Measurements from ENCODE around the gene RFNG.

RFNG gene, protein sequence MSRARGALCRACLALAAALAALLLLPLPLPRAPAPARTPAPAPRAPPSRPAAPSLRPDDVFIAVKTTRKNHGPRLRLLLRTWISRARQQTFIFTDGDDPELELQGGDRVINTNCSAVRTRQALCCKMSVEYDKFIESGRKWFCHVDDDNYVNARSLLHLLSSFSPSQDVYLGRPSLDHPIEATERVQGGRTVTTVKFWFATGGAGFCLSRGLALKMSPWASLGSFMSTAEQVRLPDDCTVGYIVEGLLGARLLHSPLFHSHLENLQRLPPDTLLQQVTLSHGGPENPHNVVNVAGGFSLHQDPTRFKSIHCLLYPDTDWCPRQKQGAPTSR

DNA sequence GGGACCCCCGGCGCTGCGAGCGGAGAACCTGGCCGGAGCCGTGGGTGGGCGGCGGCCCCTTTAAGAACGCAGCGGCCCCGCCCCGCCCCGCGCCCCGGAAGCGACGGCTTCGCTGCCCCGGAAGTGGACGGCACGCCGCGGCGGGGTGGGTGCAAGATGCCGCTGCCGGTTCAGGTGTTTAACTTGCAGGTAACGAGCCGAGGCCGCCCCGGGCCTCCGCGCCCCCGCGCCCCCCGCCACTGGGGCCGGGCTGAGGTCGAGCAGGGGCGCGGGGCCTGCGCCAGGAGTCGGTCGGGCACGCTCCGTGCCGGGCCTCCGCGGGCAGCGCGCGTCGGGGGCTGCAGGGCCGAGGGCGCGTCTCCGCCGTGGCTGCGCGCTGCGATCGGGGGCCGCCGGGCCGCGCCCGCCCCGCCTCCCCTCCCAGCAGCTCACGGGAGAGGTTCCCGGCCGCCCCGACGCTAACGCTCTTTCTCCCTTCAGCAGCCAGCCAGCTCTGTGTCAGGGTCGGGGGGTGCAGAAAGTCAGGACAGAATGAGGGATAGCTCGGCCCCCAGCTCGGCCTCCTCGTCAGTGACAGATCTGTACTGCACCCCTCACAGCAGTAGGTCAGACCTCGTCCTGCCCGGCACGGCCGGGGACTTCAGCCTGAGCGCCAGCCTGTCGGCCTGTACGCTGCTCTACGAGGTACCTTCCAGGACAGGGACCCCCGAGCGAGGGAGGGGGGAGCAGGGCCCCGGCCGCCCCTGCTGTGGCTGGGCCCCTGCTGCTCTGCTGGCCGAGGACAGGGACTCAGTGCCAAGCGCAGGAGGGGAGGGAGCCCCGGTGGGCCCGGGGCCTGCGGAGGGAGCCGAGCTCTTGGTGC is at the start of gene RFNG, which contains the start of gene GPS1:
Gene RFNG, minus strand, starts transcription at position 36 of the 862 bp plus-strand sequence. CDS start 45 bp downstream, outside the sequence.
Gene GPS1, plus strand, starts transcription at position 123 of the 862 bp plus-strand sequence. Its CDS starts 34 bp downstream, at position 157.
- DNase-seq (ENCODE audit: low read depth in 4 of 4, low spot score in 1 of 4) = peak; percentile 67 to 84 (median 80)

DNA sequence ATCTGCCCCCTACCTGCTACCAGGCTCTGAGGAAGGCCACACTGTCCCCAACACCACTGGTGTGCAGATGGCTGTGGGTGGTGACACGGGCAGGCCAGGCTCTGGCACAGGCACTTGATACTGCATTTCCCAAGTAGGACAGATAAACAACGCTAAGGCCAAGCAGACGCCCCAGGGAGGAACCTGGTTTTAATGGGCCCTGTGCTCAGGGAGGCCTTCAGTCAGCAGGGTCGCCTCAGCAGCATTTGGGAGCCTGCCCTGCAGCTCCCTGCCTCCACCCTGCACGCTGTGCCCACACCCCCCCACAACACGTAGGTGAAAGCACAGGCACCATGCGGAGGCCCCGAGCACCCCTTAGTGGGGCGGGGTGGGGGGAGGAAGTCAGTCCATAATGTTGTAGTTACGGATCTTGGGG is 49.7 kb upstream of the RFNG start:
- no peak for DNase-seq (ENCODE audit: low read depth in 4 of 4, low spot score in 1 of 4)

DNA sequence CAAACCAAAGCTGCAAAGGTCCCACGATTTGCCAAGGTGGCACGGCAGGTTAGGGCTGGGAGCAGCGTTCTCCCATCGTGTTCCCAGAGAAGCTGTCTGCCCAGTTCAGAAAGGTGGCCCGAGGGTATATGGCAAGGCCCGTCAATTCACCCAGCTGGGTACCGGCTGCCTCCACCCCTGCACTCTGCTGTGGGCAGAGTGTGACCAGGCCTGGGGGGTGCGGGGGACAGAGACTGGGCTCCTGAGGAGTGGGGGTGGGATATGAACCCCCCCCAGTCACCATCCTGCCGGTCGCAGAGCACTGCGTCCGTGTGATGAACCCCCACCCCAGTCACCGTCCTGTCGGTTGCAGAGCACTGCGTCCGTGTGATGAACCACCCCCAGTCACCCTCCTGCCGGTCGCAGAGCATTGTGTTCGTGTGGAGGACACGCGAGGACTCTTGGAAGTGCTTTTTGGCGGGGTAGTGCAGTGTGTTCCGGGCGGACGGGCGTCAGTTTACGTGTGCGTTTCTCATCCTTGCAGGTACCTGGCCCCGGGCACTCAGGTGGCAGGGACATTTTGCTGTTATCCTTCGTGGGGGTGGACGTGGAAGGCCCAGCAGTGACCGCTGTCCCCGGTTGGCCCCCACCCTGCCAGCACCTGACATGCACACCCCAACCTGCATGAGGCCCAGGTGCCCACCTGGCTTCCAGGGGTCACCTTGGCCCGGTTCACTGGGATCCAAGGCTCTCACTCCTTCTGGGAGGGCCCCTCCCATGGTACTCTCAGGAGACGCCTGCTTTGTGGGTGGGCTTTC is 49.1 kb upstream of the RFNG start:
- no peak for DNase-seq (ENCODE audit: low read depth in 4 of 4, low spot score in 1 of 4)

DNA sequence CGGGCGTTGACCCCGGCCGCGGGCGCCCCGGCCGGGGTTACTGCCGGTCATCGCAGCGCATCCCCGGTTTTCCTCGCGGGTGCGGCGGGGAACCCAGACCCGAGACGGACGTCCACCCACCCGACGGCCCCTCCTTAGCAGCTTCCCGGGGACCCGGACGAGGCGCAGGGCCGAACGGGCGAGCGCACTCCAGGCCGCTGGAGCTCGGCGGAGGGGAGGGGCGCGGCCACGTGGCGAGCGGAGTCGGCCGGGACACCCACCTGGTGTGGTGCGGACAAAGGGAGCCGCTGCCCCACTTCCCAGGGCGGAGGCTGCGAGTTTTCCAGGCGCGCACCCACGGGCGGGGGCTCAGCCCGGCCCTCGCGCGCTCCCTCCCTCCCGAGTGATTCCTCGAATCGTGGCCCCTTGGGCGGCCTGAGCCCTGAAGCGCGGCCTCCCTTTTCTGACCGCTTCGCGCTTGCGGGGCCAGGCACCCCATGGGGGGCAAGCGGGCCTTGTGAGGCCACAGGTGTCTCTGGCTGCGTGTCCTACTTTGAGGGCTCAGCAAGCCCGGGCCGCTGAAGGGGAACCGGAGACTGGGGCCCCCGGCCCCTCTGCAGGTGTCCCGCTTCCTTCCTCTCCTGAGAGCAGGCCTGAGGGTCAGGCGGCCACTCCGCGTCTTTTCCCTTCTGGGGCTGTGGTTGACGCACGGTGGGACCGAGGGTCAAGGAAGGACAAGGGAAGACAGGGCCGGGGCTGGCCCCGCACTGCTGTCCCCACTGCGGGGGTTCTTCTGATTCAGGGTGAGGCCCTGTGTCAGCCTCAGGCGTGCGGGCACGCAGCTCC is 47.5 kb upstream of the RFNG start:
- no peak for DNase-seq (ENCODE audit: low read depth in 4 of 4, low spot score in 1 of 4)

DNA sequence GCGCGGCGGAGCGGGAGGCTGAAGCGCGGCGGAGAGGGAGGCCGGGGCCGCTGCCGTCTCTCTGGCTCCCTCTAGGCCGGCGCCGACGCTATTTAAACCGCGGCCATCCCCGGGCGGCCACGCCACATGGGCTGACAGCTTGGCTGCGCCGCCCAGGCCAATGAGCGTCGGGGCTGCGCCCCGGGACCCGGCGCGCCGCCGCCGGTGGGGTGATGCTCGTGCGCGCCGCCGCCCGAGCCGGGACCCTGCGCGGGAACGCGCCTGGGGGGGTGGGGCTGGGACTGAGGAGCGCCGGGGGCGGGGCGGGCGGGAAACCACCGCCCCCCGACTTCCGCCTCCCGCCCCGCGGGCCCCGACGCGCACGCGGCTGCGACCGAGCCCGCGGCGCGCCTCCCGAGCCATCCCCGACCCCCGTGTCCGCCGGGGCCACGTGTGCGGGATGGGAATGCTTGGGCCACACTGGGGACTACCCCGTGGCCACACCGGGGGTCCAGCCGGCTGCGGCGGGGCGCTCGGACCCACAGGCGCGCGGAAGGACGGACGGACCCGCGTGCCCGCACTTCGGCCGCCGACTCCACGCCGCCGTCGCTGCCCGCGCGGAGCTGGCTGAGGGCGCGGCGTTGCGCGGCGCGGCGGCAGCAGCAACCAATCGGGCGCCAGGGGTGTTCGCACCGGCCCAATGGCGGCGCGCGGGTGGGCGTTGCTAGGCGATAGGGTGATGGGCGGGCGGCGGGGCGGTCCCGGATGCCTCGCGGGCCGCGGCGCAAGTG is 46.7 kb upstream of the RFNG start, which contains the start of gene FASN:
Gene FASN, minus strand, starts transcription at position 68 of the 770 bp plus-strand sequence. CDS start 1,791 bp downstream, outside the sequence.
- peak; percentile 82 to 95 (median 90) for DNase-seq (ENCODE audit: low read depth in 4 of 4, low spot score in 1 of 4)

DNA sequence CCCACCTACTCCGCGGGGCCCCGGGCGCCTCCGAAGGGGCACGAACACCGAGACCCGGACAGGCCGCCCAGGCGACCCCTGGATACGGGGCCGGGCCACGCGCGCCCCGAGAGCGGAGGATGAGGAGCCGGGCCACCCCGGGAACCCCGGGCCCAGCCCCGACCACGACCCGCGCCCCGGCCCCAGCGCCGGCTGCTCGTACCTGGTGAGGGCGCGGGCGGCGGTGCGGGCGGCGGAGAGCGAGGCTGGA is 46.2 kb upstream of the RFNG start:
- no peak for DNase-seq (ENCODE audit: low read depth in 4 of 4, low spot score in 1 of 4)

DNA sequence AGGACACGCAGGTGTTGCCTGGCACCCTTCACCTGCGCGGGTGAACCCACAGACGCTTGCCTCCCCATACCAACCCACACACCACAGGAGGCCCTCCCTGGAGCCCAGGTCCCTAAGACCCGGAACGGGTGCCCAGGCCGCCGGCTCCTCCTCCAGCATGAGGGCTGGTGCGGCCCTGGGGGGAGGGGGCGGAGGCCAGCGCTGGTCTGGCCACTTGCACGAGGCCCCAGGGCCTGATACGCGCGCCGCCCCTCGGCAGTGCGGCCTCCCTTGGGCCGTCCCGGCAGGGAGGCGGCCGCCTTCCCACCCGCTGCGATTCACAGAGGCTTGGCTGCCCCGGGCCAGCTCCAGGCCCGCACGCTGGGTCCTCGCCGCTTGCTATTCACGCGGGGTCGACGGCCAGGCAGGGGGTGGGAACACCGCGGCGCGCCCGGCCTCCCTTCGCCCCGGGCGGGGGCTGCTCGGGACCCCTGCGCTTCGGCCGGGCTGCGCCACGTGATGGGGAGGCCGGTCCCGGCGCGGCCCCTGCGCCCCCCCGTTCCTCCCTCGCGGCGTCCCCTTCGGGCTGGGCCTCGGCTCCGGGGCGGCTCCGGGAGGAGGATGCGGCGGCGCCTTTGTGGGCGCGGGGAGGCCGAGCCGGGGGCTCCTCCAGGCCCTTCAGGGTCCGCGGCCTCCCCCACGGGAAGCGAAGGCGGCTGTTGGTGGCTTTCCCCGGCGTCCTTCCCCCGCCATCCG is 45.7 kb upstream of the RFNG start:
- peak in 1 of 4 experiments; percentile 17 for DNase-seq (ENCODE audit: low read depth in 4 of 4, low spot score in 1 of 4)

DNA sequence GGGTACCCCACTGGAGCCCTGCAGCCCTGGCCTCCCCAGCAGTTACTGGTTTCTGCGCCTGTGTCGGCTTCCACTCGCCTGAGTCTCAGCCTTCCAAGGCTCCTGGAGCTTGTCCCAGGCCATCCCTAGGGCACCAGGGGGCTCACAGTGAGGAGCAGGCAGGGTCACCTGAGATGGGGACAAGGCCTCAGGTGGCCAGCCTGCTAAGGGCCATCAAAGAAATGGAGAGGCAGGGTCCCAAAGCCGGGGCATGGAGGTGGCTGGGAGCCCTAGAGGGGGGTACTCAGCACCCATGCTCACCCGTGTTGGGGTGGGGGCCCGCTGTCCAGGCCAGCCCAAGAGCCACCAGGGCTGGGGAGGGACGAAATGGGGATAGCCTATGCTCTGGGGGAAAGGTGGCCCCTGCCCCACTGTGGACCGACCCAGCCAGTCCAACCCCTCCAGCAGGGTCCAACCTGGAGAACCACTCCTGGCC is 45.1 kb upstream of the RFNG start:
- DNase-seq (ENCODE audit: low read depth in 4 of 4, low spot score in 1 of 4) = no peak

DNA sequence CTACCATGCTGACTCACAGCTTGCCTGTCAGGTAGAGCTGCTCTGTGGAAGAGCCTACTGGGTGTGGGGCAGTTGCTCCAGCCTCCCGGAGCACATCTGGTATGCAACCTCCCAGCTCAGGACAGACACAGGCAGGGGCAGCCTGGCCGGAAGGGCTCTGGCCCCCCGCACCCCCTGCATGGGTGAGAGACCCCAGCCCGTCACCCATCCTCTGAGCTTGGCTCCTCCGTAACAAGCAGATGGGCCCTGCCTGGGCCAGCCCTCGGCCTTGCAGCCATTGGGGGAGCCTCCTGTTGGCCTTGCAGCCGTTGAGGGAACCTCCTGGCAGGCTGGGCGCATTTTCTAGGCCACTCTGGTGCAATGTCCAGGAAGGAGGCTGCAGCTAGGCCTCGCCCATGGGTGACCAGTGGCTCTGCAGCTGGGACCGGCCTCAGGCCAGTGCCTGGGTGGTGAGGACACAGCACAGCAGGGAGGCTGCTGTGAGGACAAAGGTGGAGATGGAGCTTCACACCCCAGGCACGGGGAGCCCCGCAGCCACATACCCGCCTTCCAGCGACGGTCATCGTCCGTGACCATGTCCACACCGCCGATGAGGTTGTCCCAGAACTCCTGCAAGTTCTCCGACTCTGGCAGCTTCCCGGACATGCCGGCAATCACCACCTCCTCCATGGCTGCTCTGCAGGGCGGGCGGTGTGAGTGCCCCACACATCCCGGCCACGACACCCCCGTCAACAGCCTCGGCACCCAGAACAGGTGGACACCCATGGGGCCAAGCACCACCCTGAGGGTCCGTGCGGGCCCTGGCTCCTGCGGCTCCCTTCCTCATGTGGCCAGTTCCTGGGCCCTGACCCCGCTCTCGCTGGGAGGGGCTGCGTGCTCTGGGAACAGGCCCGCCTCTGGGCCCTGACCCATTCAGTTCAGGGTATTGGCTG is 44.4 kb upstream of the RFNG start:
- DNase-seq (ENCODE audit: low read depth in 4 of 4, low spot score in 1 of 4) = no peak

DNA sequence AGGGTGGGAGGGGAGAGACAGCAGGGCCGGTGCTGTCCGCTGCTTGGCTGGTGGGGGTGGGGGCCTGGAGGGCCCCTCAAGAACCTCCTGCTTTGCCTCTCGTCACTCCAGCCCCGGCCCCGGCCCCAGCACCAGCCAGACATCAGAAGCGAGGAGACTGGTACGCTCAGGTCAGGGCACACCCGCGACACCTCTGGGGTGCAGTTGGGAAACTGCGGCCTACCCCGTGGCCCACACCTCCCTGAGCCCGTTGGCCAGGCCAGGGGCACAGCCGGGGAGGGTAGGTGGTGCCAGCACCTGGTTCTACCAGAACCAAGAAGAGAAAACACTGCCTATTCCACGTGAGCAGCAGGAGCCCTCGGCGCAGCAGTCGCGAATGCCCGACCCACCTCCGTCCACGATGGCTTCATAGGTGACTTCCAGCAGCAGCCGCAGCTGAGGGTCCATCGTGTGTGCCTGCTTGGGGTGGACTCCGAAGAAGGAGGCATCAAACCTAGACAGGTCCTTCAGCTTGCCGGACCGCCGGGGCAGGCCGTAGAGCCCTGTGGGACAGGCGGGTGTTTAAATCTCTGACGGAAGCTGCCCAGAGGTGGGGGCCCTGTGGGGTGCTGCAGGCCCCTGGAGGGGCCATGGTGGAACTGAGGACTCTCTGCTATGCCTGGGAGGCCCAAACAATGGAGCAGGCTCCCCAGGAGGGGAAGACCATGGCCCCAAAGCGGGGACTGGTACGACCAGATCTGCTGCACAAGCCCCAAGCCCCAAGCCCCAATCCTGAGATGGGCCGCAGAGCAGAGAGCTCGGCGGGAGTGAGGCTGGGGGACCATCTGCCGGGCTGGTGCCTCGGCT is 43.5 kb upstream of the RFNG start:
- no peak for DNase-seq (ENCODE audit: low read depth in 4 of 4, low spot score in 1 of 4)

DNA sequence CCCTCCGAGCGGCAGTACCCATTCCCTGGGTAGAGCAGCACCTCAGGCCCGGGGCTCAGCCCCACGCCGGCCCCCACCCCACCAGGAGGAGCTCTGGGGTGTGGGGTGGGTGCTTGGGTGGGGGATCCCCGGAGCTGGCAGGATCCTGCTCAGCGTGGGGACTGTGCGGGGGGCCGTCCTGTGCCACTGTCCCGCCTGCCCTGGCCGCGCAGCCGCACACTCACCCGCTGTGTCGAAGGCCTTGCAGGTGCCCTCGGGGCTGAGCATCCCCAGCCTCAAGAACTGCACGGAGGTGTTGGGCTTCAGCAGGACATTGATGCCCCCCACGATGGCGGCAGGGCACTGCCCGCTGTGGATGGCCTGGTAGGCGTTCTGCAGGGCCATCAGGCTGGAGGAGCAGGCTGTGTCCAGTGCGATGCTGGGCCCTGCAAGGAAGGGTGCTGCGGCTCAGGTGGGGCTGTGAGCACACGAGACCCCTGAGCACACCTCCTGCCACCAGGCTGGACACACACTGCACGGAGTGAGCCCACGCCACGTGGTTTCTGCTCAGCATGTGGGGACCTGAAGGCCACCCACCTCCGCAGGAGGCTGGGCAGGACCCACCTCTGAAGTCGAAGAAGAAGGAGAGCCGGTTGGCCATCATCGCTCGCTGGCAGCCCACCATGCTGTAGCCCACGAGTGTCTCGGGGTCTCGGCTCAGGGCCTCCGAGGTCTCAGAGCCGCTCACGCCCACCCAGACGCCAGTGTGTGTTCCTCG is 41.6 kb upstream of the RFNG start:
- DNase-seq (ENCODE audit: low read depth in 4 of 4, low spot score in 1 of 4) = no peak

DNA sequence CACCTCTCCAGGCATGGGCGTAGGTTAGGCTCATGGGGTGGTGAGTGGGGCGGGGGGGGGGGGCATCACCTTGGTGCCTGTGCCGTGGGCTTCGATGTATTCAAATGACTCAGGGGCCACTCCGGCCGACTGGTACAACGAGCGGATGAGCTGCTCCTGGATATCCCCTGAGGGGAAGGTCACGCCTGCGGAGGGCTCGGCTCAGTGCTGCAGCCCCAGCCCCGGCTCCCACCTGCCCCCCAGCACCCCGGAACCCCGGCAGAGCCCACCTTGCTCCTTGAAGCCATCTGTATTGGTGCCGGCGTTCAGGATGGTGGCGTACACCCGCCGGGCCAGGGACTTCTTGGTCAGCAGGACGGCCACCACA is 41.0 kb upstream of the RFNG start:
- DNase-seq (ENCODE audit: low read depth in 4 of 4, low spot score in 1 of 4) = no peak

DNA sequence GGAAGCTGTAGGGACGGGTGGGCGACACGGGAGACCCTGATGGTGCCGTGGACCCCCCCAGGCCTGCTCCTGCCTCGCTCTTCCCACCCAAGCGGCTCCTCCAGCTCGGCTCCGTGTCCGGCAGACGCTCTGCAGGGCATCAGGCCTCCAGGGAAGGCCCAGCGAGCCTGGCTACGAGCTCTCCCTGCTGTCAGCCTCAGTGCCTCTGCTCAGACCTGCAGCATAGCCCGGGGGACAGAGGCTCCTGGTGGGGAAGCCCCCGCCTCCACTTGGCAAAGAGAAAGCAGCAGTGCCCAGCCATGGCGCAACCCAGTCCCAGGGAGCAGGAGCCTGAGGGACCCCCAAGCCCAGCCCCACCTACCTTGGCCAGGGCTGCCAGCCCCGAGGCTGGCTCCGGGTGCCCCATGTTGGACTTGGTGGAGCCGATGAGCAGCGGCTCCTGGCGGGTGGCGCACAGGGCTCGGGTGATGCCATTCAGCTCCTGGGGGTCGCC is 40.5 kb upstream of the RFNG start:
- no peak for DNase-seq (ENCODE audit: low read depth in 4 of 4, low spot score in 1 of 4)

DNA sequence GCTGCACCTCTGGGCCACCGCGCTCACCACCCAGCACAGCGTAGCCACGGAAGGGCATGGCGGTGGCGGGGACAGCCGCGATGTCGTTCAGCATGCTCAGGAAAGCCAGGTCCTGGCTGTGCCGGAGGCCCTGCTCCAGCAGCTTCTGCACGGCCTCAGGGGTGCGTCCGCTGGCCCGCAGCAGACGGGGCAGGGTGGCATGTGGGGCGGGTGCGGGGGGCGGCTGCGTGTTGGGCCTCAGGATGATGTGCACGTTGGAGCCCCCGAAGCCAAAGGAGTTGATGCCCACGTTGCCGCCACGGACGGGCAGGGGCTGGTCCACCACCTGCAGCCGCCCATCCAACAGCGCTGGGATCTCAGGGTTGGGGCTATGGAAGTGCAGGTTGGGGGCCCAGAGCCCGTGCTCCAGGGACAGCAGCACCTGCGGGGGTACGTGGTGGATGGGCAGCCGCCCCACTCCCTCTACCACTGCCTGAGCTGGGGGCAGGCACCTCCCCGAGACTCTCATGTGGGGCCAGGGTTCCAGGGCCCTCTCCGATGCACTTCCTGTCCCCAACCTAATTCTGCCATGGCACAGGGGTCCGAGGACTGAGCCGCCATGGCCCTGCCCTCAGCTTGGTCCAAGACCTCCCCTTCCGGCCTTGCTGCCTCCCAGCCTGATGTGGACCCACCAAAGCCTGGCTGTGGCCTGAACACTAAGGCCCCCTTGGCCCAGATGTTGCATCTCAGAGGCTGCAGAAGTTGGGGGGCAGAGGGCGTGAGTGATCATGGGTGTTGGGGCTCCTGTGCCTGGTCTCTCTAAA is 39.9 kb upstream of the RFNG start:
- DNase-seq (ENCODE audit: low read depth in 4 of 4, low spot score in 1 of 4) = no peak

DNA sequence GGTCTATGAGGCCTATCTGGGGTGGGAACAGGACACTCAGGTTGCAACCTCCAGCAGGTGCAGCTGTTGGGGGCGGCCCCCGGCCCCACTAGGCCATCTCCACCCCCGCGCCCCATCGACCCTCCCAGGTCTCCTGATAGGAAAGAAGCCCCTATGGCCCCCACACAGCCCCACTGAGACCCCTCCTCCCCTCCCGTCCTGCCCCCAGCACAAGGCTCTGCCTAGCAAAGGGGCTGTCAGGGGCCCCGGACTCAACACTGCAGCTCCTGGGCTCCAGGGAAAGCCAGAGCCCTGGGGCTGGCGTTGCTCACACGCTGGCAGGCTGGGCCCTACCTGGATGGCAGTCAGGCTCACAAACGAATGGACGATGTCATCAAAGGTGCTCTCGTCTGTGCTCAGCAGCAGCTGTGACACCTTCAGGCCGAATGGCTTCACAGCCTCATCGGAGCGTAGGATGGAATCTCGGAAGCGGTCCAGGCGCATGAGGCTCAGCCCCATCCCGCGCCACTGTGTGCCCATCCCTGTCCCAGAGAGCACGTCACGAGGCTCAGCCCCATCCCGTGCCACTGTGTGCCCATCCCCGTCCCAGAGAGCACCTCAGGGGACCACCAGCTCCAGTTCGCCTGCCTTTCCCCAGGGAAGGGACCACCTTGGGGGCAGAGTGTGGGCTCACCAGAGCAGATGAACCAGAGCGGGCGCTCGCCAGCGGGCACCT is 39.1 kb upstream of the RFNG start:
- DNase-seq (ENCODE audit: low read depth in 4 of 4, low spot score in 1 of 4) = no peak

Measured in stimulated activated CD4-positive, alpha-beta T cell treated with anti-CD3 and anti-CD28 coated beads, Interleukin-1b, Interleukin-23, amount 100 ng/mL, for 24 hours (primary cell).